ENCODE measurements around the gene FBXL5.

Gene FBXL5

DNA sequence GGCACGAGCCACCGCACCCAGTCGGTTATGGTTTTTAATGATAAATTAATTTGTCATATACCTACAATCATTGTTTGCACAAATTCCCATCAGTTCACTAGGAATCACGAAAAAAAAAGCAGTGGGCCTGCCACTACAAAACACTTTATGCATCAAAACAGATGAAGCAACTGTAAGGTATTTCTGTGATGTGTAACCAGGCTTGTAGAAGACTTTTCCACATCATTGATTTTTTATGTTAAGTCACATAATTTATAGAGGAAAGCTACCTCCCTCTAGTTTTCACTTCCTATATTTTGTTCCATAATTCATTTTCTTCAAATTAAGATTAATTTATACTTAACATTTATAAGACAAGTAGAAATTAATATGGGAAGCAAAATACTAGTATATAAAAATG, 19.8 kb upstream of the FBXL5 start:
- CTCF ChIA-PET, result no interaction called here
- no peak overlapping the region for H3K4me3 ChIP-seq (ENCODE audit: low read depth, low read length)
- H3K9me3 ChIP-seq (ENCODE audit: control insufficient read depth, insufficient read depth, low read depth, low read length), result no peaks in the 10 kb centered on the region
- POLR2A ChIA-PET, result no interaction called here
- H3K27ac ChIP-seq (ENCODE audit: extremely low read depth, low read depth, low read length), result no peak overlapping the region
- H3K4me1 ChIP-seq (ENCODE audit: control insufficient read depth, insufficient read depth, low read length), result no peaks in the 10 kb centered on the region
- peaks cover 0 to 10% of the 10 kb centered on the region in 2 experiments; a peak in 1 of 3 replicates for H3K36me3 ChIP-seq (ENCODE audit: control insufficient read depth in 2 of 2, insufficient read depth in 1 of 2, low read length in 2 of 2)
- TF ChIP-seq ZNF341 (tag by site-specific recombination; IDR thresholded peaks at IDR 0.05; ENCODE audit: low read depth), result no peak
- TF ChIP-seq, protein P1, sequence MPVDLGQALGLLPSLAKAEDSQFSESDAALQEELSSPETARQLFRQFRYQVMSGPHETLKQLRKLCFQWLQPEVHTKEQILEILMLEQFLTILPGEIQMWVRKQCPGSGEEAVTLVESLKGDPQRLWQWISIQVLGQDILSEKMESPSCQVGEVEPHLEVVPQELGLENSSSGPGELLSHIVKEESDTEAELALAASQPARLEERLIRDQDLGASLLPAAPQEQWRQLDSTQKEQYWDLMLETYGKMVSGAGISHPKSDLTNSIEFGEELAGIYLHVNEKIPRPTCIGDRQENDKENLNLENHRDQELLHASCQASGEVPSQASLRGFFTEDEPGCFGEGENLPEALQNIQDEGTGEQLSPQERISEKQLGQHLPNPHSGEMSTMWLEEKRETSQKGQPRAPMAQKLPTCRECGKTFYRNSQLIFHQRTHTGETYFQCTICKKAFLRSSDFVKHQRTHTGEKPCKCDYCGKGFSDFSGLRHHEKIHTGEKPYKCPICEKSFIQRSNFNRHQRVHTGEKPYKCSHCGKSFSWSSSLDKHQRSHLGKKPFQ (tag by site-specific recombination; IDR thresholded peaks at IDR 0.05), result no peak
- no peak for TF ChIP-seq ZNF2 (tag by site-specific recombination; IDR thresholded peaks at IDR 0.05)
- TF ChIP-seq GLI4 (tag by site-specific recombination; IDR thresholded peaks at IDR 0.05), result no peak
- no peak for TF ChIP-seq ZFP41 (tag by site-specific recombination; IDR thresholded peaks at IDR 0.05; ENCODE audit: borderline replicate concordance)
- no peak for TF ChIP-seq ZNF140 (tag by site-specific recombination; IDR thresholded peaks at IDR 0.05)
- TF ChIP-seq ZNF670 (tag by site-specific recombination; IDR thresholded peaks at IDR 0.05; ENCODE audit: low read depth), result no peak
- TF ChIP-seq ZSCAN30 (tag by site-specific recombination; IDR thresholded peaks at IDR 0.05), result no peak
- TF ChIP-seq ZFP3 (tag by site-specific recombination; IDR thresholded peaks at IDR 0.05; ENCODE audit: low read depth), result no peak
- TF ChIP-seq MZF1 (tag by site-specific recombination; IDR thresholded peaks at IDR 0.05; ENCODE audit: borderline replicate concordance), result no peak
- TF ChIP-seq, protein P2, sequence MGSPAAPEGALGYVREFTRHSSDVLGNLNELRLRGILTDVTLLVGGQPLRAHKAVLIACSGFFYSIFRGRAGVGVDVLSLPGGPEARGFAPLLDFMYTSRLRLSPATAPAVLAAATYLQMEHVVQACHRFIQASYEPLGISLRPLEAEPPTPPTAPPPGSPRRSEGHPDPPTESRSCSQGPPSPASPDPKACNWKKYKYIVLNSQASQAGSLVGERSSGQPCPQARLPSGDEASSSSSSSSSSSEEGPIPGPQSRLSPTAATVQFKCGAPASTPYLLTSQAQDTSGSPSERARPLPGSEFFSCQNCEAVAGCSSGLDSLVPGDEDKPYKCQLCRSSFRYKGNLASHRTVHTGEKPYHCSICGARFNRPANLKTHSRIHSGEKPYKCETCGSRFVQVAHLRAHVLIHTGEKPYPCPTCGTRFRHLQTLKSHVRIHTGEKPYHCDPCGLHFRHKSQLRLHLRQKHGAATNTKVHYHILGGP (tag by site-specific recombination; IDR thresholded peaks at IDR 0.05), result no peak
- TF ChIP-seq ZNF132 (tag by site-specific recombination; IDR thresholded peaks at IDR 0.05; ENCODE audit: borderline replicate concordance), result no peak
- TF ChIP-seq, protein P3, sequence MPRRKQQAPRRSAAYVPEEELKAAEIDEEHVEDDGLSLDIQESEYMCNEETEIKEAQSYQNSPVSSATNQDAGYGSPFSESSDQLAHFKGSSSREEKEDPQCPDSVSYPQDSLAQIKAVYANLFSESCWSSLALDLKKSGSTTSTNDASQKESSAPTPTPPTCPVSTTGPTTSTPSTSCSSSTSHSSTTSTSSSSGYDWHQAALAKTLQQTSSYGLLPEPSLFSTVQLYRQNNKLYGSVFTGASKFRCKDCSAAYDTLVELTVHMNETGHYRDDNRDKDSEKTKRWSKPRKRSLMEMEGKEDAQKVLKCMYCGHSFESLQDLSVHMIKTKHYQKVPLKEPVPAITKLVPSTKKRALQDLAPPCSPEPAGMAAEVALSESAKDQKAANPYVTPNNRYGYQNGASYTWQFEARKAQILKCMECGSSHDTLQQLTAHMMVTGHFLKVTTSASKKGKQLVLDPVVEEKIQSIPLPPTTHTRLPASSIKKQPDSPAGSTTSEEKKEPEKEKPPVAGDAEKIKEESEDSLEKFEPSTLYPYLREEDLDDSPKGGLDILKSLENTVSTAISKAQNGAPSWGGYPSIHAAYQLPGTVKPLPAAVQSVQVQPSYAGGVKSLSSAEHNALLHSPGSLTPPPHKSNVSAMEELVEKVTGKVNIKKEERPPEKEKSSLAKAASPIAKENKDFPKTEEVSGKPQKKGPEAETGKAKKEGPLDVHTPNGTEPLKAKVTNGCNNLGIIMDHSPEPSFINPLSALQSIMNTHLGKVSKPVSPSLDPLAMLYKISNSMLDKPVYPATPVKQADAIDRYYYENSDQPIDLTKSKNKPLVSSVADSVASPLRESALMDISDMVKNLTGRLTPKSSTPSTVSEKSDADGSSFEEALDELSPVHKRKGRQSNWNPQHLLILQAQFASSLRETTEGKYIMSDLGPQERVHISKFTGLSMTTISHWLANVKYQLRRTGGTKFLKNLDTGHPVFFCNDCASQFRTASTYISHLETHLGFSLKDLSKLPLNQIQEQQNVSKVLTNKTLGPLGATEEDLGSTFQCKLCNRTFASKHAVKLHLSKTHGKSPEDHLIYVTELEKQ (tag by site-specific recombination; IDR thresholded peaks at IDR 0.05; ENCODE audit: borderline replicate concordance), result no peak
- no peak for TF ChIP-seq KLF1 (tag by site-specific recombination; IDR thresholded peaks at IDR 0.05)
- TF ChIP-seq ZNF521 (tag by site-specific recombination; IDR thresholded peaks at IDR 0.05), result no peak
- no peak for TF ChIP-seq SALL2 (tag by site-specific recombination; IDR thresholded peaks at IDR 0.05; ENCODE audit: borderline replicate concordance)
- TF ChIP-seq, protein P4, sequence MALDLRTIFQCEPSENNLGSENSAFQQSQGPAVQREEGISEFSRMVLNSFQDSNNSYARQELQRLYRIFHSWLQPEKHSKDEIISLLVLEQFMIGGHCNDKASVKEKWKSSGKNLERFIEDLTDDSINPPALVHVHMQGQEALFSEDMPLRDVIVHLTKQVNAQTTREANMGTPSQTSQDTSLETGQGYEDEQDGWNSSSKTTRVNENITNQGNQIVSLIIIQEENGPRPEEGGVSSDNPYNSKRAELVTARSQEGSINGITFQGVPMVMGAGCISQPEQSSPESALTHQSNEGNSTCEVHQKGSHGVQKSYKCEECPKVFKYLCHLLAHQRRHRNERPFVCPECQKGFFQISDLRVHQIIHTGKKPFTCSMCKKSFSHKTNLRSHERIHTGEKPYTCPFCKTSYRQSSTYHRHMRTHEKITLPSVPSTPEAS (tag by site-specific recombination; IDR thresholded peaks at IDR 0.05), result no peak
- TF ChIP-seq GLIS2 (tag by site-specific recombination; IDR thresholded peaks at IDR 0.05), result no peak

DNA sequence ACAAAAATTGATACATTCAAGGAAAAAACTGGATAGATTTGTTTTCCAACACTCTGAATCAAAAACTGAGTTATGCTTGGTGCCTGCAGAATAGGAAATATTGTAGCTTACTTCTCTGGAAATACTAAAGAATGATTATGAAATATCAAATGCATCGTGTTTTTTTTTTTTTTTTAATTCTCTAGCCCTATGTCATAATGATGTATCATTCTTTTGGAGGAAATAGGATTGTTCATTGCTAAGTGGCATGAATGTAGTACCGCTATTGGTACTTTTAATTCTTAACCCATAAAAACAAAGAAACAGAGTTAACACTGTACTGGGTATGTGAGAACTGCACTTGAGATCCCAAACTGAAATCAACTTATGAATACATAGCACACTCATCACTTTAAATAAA, 18.9 kb upstream of the FBXL5 start:
- no peak for TF ChIP-seq MZF1 (tag by site-specific recombination; IDR thresholded peaks at IDR 0.05; ENCODE audit: borderline replicate concordance)
- TF ChIP-seq, protein P5, sequence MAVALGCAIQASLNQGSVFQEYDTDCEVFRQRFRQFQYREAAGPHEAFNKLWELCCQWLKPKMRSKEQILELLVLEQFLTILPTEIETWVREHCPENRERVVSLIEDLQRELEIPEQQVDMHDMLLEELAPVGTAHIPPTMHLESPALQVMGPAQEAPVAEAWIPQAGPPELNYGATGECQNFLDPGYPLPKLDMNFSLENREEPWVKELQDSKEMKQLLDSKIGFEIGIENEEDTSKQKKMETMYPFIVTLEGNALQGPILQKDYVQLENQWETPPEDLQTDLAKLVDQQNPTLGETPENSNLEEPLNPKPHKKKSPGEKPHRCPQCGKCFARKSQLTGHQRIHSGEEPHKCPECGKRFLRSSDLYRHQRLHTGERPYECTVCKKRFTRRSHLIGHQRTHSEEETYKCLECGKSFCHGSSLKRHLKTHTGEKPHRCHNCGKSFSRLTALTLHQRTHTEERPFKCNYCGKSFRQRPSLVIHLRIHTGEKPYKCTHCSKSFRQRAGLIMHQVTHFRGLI (tag by site-specific recombination; IDR thresholded peaks at IDR 0.05), result no peak
- no peak for TF ChIP-seq ZNF843 (tag by site-specific recombination; IDR thresholded peaks at IDR 0.05)
- TF ChIP-seq ZNF223 (tag by site-specific recombination; IDR thresholded peaks at IDR 0.05), result no peak
- no peak for TF ChIP-seq ZNF416 (tag by site-specific recombination; IDR thresholded peaks at IDR 0.05)
- Histone ChIP-seq H3K36me3 (ENCODE audit: control insufficient read depth in 2 of 2, insufficient read depth in 1 of 2, low read length in 2 of 2) (peaks cover 0 to 10% of the 10 kb centered on the region in 2 experiments; a peak in 1 of 3 replicates), H3K27ac (ENCODE audit: extremely low read depth, low read depth, low read length) (no peak overlapping the region), H3K9me3 (ENCODE audit: control insufficient read depth, insufficient read depth, low read depth, low read length) (no peaks in the 10 kb centered on the region), H3K4me3 (ENCODE audit: low read depth, low read length) (no peak overlapping the region), H3K4me1 (ENCODE audit: control insufficient read depth, insufficient read depth, low read length) (no peaks in the 10 kb centered on the region)
- ChIA-PET CTCF (no interaction called here), POLR2A (interaction anchor here (0.7 kb wide), 1 partner anchor 959 kb away, joined by 3 read pairs; no protein-coding TSS in a partner anchor)
